ENCODE measurements around the gene POLR3F.

Gene POLR3F

DNA sequence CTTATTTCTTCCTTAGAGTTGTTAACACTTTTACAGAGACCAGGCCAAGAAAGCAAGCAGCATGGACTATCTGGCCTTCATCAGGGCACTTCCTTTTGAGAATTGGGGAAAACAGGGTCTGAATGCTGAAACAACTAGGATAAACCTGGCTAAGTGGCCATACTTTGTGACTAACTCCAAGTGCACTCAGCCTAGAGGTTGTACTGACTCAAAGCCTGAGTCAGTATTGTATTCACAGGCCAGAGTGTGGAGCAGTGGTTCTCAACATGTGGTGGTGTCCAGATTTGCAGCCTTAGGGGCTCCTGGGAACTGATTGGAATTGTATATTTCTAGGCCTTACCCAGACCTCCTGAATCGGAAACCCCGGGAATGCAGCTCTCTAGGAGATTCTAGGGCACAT is 60.6 kb downstream of the POLR3F start:
- ChIA-PET CTCF (interaction anchor here (0.6 kb wide), 1 partner anchor 43 kb away, joined by 3 read pairs; no protein-coding TSS in a partner anchor), POLR2A (no interaction called here)
- 100% methylated on average over 2 of the region's 2 CpGs for WGBS (ENCODE audit: insufficient coverage)
- Histone ChIP-seq H3K27me3 (replicated peaks in 2 of 5; ENCODE audit: control insufficient read depth in 4 of 5, insufficient read depth in 5 of 5, low read length in 4 of 5) (no peaks in the 10 kb centered on the region), H3K36me3 (ENCODE audit: control insufficient read depth in 4 of 4, insufficient read depth in 4 of 4, low read length in 3 of 4) (peaks cover 20 to 80% (median 68%) of the 10 kb centered on the region in 4 experiments), H3K27ac (ENCODE audit: insufficient read depth in 1 of 2, low read depth in 1 of 2, low read length in 2 of 2, poor library complexity in 1 of 2, severe bottlenecking in 2 of 2) (no peak overlapping the region), H3K4me3 (ENCODE audit: control insufficient read depth in 1 of 7, extremely low read depth in 1 of 7, insufficient read depth in 4 of 7, low read depth in 2 of 7, low read length in 6 of 7) (no peak overlapping the region), H3K4me1 (ENCODE audit: control extremely low read depth in 1 of 4, control insufficient read depth in 4 of 4, insufficient read depth in 4 of 4, low read length in 3 of 4) (no peaks in the 10 kb centered on the region), H3K9me3 (ENCODE audit: control extremely low read depth in 1 of 5, control insufficient read depth in 4 of 5, insufficient read depth in 2 of 5, low read depth in 1 of 5, low read length in 4 of 5) (no peaks in the 10 kb centered on the region)
- DNase-seq: no peak

DNA sequence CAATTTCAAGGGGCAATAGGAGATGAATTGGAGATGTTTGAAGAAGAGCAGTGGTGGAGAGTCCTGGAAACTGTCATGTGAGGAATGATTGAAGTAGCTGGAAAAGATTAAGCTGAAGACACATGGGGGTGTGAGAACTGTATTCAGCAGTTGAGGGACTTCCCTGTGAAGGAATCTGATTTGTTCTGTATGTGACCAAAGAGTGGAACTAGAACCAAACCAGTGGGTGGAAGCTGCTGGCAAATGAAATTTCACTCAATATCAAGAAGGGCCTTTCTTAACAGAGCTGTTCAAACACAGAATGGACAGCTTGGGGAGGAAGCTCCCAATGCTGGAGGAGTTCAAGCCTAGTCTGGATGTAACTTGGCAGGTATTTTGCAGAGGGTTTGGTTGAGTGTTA is 61.9 kb downstream of the POLR3F start:
- ChIA-PET POLR2A (no interaction called here), CTCF (no interaction called here)
- Histone ChIP-seq H3K27me3 (replicated peaks in 2 of 5; ENCODE audit: control insufficient read depth in 4 of 5, insufficient read depth in 5 of 5, low read length in 4 of 5) (no peaks in the 10 kb centered on the region), H3K4me3 (ENCODE audit: control insufficient read depth in 1 of 7, extremely low read depth in 1 of 7, insufficient read depth in 4 of 7, low read depth in 2 of 7, low read length in 6 of 7) (no peak overlapping the region), H3K4me1 (ENCODE audit: control extremely low read depth in 1 of 4, control insufficient read depth in 4 of 4, insufficient read depth in 4 of 4, low read length in 3 of 4) (no peaks in the 10 kb centered on the region), H3K27ac (ENCODE audit: insufficient read depth in 1 of 2, low read depth in 1 of 2, low read length in 2 of 2, poor library complexity in 1 of 2, severe bottlenecking in 2 of 2) (no peak overlapping the region), H3K9me3 (ENCODE audit: control extremely low read depth in 1 of 5, control insufficient read depth in 4 of 5, insufficient read depth in 2 of 5, low read depth in 1 of 5, low read length in 4 of 5) (no peaks in the 10 kb centered on the region), H3K36me3 (ENCODE audit: control insufficient read depth in 4 of 4, insufficient read depth in 4 of 4, low read length in 3 of 4) (peaks cover 26 to 89% (median 74%) of the 10 kb centered on the region in 4 experiments)
- DNase-seq: no peak

DNA sequence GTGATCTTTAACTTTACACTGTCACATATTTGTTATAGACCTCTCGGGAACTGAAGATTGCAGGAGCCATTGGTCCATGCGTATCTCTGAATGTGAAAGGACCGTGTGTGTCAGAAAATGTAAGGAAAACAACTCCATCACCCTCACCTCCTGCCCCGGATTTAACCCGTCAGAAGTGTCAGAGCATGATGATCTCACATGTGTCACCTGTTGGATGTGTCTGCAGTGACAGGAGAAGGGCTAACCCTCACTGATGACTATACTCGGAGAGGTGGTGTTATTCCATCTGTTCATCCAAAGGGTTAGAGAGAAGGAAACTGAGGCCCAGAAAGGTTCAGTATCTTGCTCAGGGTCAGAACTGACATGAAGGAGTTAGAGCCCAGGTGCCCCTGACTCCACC is 65.4 kb downstream of the POLR3F start:
- H3K4me1 ChIP-seq (ENCODE audit: control extremely low read depth in 1 of 4, control insufficient read depth in 4 of 4, insufficient read depth in 4 of 4, low read length in 3 of 4): no peaks in the 10 kb centered on the region
- CTCF ChIA-PET: no interaction called here
- POLR2A ChIA-PET: no interaction called here
- peaks cover 20 to 83% (median 61%) of the 10 kb centered on the region in 4 experiments for H3K36me3 ChIP-seq (ENCODE audit: control insufficient read depth in 4 of 4, insufficient read depth in 4 of 4, low read length in 3 of 4)
- no peak overlapping the region for H3K4me3 ChIP-seq (ENCODE audit: control insufficient read depth in 1 of 7, extremely low read depth in 1 of 7, insufficient read depth in 4 of 7, low read depth in 2 of 7, low read length in 6 of 7)
- 91% methylated on average over 1 of the region's 6 CpGs for WGBS (ENCODE audit: insufficient coverage)
- DNase-seq: no peak
- H3K27me3 ChIP-seq (replicated peaks in 2 of 5; ENCODE audit: control insufficient read depth in 4 of 5, insufficient read depth in 5 of 5, low read length in 4 of 5): no peaks in the 10 kb centered on the region
- H3K9me3 ChIP-seq (ENCODE audit: control extremely low read depth in 1 of 5, control insufficient read depth in 4 of 5, insufficient read depth in 2 of 5, low read depth in 1 of 5, low read length in 4 of 5): peaks cover 0 to 3% (median 0%) of the 10 kb centered on the region in 5 experiments
- no peak overlapping the region for H3K27ac ChIP-seq (ENCODE audit: insufficient read depth in 1 of 2, low read depth in 1 of 2, low read length in 2 of 2, poor library complexity in 1 of 2, severe bottlenecking in 2 of 2)

DNA sequence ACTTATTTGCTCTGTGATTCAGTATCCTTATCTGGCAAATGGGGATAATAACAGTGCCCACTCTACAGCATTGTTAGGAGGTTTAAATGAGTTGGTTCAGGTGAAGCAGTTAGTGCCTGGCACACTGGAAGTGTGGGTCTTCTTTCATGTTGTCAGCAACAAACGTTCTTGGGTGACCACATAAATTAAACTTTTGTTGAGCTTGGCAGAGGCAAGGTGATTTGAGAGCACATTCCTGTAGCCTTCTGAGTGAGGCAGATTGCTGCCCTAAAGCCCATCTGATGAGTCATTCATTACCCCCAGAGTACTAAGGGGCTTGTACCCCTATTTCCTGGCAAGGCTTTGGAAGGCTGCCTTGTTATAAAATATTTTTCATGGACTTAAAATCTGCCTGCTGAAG is 66.3 kb downstream of the POLR3F start:
- CTCF ChIA-PET: no interaction called here
- Histone ChIP-seq H3K36me3 (ENCODE audit: control insufficient read depth in 4 of 4, insufficient read depth in 4 of 4, low read length in 3 of 4) (peaks cover 19 to 79% (median 55%) of the 10 kb centered on the region in 4 experiments), H3K9me3 (ENCODE audit: control extremely low read depth in 1 of 5, control insufficient read depth in 4 of 5, insufficient read depth in 2 of 5, low read depth in 1 of 5, low read length in 4 of 5) (peaks cover 0 to 3% (median 0%) of the 10 kb centered on the region in 5 experiments), H3K4me1 (ENCODE audit: control extremely low read depth in 1 of 4, control insufficient read depth in 4 of 4, insufficient read depth in 4 of 4, low read length in 3 of 4) (no peaks in the 10 kb centered on the region), H3K27me3 (replicated peaks in 2 of 5; ENCODE audit: control insufficient read depth in 4 of 5, insufficient read depth in 5 of 5, low read length in 4 of 5) (no peaks in the 10 kb centered on the region), H3K27ac (ENCODE audit: insufficient read depth in 1 of 2, low read depth in 1 of 2, low read length in 2 of 2, poor library complexity in 1 of 2, severe bottlenecking in 2 of 2) (no peak overlapping the region), H3K4me3 (ENCODE audit: control insufficient read depth in 1 of 7, extremely low read depth in 1 of 7, insufficient read depth in 4 of 7, low read depth in 2 of 7, low read length in 6 of 7) (no peak overlapping the region)
- no peak for DNase-seq
- POLR2A ChIA-PET: no interaction called here
- 100% methylated on average over 1 of the region's 1 CpG for WGBS (ENCODE audit: insufficient coverage)

DNA sequence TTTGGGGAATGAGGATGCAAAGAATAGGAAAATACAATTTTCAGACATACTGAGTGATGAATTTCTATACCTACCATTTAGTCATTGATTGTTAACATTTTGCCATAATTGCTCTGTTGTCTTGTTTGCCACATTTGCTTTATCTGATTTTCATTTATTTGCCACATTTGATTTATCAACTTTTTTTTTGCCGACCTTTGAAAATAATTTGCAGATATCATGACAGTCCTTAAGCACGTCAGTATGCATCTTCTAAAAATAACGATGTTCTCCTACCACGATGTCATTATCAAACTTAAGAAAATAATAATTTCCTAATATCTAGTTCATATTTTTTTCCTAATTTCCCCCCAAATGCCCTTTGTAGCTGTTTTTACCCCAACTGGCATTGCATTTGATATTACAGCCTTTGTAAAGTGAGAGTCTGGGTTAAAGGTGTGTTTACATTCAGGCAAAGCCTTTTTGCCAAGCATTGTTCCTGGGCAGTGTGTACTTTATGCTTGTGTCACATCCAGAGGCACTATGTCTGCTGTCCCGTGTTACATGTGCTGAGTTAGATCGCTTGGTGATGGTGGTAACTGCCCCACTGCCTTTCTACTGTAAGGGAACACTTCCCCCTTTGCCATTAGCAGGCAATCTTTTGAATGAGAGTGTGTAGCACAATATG is 66.9 kb downstream of the POLR3F start:
- no peaks in the 10 kb centered on the region for H3K27me3 ChIP-seq (replicated peaks in 2 of 5; ENCODE audit: control insufficient read depth in 4 of 5, insufficient read depth in 5 of 5, low read length in 4 of 5)
- no peak for DNase-seq
- POLR2A ChIA-PET: no interaction called here
- no peak overlapping the region for H3K4me3 ChIP-seq (ENCODE audit: control insufficient read depth in 1 of 7, extremely low read depth in 1 of 7, insufficient read depth in 4 of 7, low read depth in 2 of 7, low read length in 6 of 7)
- CTCF ChIA-PET: no interaction called here
- 100% methylated on average over 4 of the region's 6 CpGs for WGBS (ENCODE audit: insufficient coverage)
- H3K4me1 ChIP-seq (ENCODE audit: control extremely low read depth in 1 of 4, control insufficient read depth in 4 of 4, insufficient read depth in 4 of 4, low read length in 3 of 4): no peaks in the 10 kb centered on the region
- H3K9me3 ChIP-seq (ENCODE audit: control extremely low read depth in 1 of 5, control insufficient read depth in 4 of 5, insufficient read depth in 2 of 5, low read depth in 1 of 5, low read length in 4 of 5): peaks cover 0 to 3% (median 0%) of the 10 kb centered on the region in 5 experiments
- H3K27ac ChIP-seq (ENCODE audit: insufficient read depth in 1 of 2, low read depth in 1 of 2, low read length in 2 of 2, poor library complexity in 1 of 2, severe bottlenecking in 2 of 2): no peak overlapping the region
- H3K36me3 ChIP-seq (ENCODE audit: control insufficient read depth in 4 of 4, insufficient read depth in 4 of 4, low read length in 3 of 4): peaks cover 17 to 73% (median 51%) of the 10 kb centered on the region in 4 experiments
